HL-60 (cell line): ENCODE measurements around the gene HK1.

Experiments
- DNase-seq, 2 experiments: peaks; one replicate each; pipeline ENCODE4 v3.0.0-alpha.2; 2010 to 2020; ENCODE audit warnings: low read depth in 1 of 2, low spot score in 1 of 2
- H3K27ac ChIP-seq: fragments of 250-450 bp; sonication (Bioruptor Pico); replicated peaks from 2 replicates; pipeline ENCODE4 v1.5.1; 2020; ENCODE audit warnings: mild to moderate bottlenecking, moderate library complexity
- H3K27me3 ChIP-seq: fragments of 250-450 bp; sonication (Bioruptor Pico); 2 replicates; pipeline ENCODE4 v1.5.1; 2021; ENCODE audit warnings: mild to moderate bottlenecking, moderate library complexity; ENCODE audit not compliant: insufficient read depth, poor library complexity, severe bottlenecking
- H3K4me3 ChIP-seq: replicated peaks from 2 replicates; pipeline ENCODE4 v1.5.1; 2011; ENCODE audit warnings: mild to moderate bottlenecking, control low read depth, low read length; ENCODE audit not compliant: insufficient read depth
- GABPA ChIP-seq: IDR thresholded peaks from 2 replicates; pipeline ENCODE4 v1.6.1; 2012; ENCODE audit warnings: low read depth
- POLR2AphosphoS5 ChIP-seq: IDR thresholded peaks from 2 replicates; pipeline ENCODE4 v1.6.1; 2012; ENCODE audit warnings: low read depth
- SPI1 ChIP-seq: IDR thresholded peaks from 2 replicates; pipeline ENCODE4 v1.6.1; 2012; ENCODE audit warnings: low read depth, mild to moderate bottlenecking, borderline replicate concordance
- TF ChIP-seq, protein P1 (sequence below): IDR thresholded peaks from one replicate; pipeline ENCODE4 v1.5.1; 2011; ENCODE audit warnings: low read length, control low read depth, inconsistent platforms; ENCODE audit not compliant: insufficient read depth
- TF ChIP-seq, protein P2 (sequence below): IDR thresholded peaks from 2 replicates; pipeline ENCODE4 v1.6.1; 2012; ENCODE audit warnings: low read depth; ENCODE audit not compliant: insufficient replicate concordance

Gene HK1

DNA sequence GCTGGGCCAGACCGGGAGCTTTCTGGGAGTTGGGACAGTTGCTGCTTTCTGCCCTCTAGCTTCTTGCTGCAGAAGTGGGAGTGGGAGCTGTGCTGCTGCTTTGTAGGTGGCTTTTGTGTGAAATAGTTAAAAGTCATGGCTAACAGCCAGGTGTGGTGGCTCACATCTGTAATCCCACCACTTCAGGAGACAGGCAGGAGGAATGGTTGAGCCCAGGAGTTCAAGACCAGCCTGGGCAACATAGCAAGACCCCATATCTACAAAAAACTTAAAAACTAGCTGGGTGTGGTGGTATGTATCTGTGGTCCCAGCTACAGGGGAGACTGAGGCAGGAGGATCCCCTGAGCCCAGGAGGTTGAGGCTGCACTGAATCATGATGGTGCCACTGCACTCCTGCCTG is 124.8 kb downstream of the HK1 start:
- Histone ChIP-seq H3K27ac (no peak overlapping the region), H3K27me3 (no peaks in the 10 kb centered on the region), H3K4me3 (no peak overlapping the region)
- no peak for DNase-seq
- TF ChIP-seq POLR2AphosphoS5 (no peak), GABPA (no peak), SPI1 (no peak)
- TF ChIP-seq, protein P1, sequence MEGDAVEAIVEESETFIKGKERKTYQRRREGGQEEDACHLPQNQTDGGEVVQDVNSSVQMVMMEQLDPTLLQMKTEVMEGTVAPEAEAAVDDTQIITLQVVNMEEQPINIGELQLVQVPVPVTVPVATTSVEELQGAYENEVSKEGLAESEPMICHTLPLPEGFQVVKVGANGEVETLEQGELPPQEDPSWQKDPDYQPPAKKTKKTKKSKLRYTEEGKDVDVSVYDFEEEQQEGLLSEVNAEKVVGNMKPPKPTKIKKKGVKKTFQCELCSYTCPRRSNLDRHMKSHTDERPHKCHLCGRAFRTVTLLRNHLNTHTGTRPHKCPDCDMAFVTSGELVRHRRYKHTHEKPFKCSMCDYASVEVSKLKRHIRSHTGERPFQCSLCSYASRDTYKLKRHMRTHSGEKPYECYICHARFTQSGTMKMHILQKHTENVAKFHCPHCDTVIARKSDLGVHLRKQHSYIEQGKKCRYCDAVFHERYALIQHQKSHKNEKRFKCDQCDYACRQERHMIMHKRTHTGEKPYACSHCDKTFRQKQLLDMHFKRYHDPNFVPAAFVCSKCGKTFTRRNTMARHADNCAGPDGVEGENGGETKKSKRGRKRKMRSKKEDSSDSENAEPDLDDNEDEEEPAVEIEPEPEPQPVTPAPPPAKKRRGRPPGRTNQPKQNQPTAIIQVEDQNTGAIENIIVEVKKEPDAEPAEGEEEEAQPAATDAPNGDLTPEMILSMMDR, result no peak
- TF ChIP-seq, protein P2, sequence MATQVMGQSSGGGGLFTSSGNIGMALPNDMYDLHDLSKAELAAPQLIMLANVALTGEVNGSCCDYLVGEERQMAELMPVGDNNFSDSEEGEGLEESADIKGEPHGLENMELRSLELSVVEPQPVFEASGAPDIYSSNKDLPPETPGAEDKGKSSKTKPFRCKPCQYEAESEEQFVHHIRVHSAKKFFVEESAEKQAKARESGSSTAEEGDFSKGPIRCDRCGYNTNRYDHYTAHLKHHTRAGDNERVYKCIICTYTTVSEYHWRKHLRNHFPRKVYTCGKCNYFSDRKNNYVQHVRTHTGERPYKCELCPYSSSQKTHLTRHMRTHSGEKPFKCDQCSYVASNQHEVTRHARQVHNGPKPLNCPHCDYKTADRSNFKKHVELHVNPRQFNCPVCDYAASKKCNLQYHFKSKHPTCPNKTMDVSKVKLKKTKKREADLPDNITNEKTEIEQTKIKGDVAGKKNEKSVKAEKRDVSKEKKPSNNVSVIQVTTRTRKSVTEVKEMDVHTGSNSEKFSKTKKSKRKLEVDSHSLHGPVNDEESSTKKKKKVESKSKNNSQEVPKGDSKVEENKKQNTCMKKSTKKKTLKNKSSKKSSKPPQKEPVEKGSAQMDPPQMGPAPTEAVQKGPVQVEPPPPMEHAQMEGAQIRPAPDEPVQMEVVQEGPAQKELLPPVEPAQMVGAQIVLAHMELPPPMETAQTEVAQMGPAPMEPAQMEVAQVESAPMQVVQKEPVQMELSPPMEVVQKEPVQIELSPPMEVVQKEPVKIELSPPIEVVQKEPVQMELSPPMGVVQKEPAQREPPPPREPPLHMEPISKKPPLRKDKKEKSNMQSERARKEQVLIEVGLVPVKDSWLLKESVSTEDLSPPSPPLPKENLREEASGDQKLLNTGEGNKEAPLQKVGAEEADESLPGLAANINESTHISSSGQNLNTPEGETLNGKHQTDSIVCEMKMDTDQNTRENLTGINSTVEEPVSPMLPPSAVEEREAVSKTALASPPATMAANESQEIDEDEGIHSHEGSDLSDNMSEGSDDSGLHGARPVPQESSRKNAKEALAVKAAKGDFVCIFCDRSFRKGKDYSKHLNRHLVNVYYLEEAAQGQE, result no peak

DNA sequence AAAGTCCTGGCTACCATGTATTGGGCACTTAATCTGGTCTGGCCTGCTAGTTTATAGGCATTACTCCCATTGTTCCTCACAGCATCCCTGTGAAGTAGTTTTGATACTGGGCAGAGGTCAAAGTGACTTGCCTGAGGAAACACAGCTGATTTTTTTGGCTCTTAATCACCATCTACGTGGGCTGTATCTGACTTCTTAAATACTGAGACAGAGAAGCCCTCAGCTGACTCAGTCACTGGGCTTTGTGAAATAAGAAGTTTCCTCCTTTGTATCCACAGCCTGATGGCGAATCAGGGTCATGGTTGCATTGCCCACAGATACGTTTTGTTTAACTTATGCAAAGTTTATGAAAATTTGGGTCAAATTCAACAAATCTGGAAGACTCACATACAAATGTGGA is 125.2 kb downstream of the HK1 start:
- Histone ChIP-seq H3K27me3 (no peaks in the 10 kb centered on the region), H3K27ac (no peak overlapping the region), H3K4me3 (no peak overlapping the region)
- no peak for DNase-seq
- TF ChIP-seq SPI1, result no peak
- TF ChIP-seq POLR2AphosphoS5, result no peak
- TF ChIP-seq, protein P1, result no peak
- TF ChIP-seq, protein P2, result no peak
- no peak for TF ChIP-seq GABPA

DNA sequence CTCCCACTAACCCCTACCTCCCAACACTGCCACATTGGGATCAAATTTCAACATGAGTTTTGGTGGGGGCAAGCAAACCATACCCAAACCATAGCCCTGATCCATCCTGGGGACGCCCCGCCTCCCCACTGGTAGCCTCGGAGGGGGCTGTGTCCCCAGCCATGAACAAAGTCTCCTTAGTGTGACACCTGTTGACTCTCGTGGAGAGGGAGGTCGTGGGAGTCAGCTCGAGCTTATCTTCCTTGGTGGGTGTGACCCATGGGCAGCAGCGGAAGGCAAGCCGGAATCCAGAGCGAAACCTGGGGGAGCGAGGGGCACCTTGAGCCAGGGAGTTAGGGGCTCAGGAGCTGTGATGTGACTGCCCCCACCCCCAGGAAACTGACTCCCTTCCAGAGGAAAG is 126.5 kb downstream of the HK1 start:
- no peak for TF ChIP-seq SPI1
- TF ChIP-seq, protein P2, result no peak
- TF ChIP-seq, protein P1, result no peak
- TF ChIP-seq GABPA, result no peak
- no peak for TF ChIP-seq POLR2AphosphoS5
- Histone ChIP-seq H3K27ac (no peak overlapping the region), H3K4me3 (no peak overlapping the region), H3K27me3 (no peaks in the 10 kb centered on the region)
- DNase-seq, result no peak
